Activated naive CD4-positive, alpha-beta T cell treated with anti-CD3 and anti-CD28 coated beads, Interleukin-2, amount 50 U/mL, for 16 hours (primary cell): ENCODE measurements around the gene MRPL20.
"Not testable (repeated sequence)": the region's sequence is repeated elsewhere in the genome, so short reads cannot be mapped to it uniquely, and the experiment has no call there.

Experiments used
- DNase-seq: peaks from one replicate; pipeline ENCODE4 v3.0.0-alpha.2; 2020

The MRPL20 gene

GRCh38 chr1:1425753-1426495 lies 18.8 kb upstream of the MRPL20 start:
- no peak for DNase-seq

- DNase-seq = no peak
These were observed 18.3 kb upstream of the MRPL20 start for GRCh38 chr1:1425426-1425752.

GRCh38 chr1:1424707-1425106 lies 17.6 kb upstream of the MRPL20 start:
- no peak for DNase-seq

GRCh38 chr1:1423245-1423597 lies 16.1 kb upstream of the MRPL20 start:
- DNase-seq = no peak

GRCh38 chr1:1422465-1423244 lies 15.6 kb upstream of the MRPL20 start:
- DNase-seq = no peak

- DNase-seq = no peak
These were observed 14.9 kb upstream of the MRPL20 start for GRCh38 chr1:1421907-1422464.

GRCh38 chr1:1421147-1421906 lies 14.2 kb upstream of the MRPL20 start, which contains the start of gene ANKRD65:
Gene ANKRD65, minus strand, starts transcription at chr1:1421276. Its CDS starts 271 bp downstream, at chr1:1421005.
- no peak for DNase-seq

GRCh38 chr1:1420654-1421141 lies 13.6 kb upstream of the MRPL20 start:
- DNase-seq = no peak

GRCh38 chr1:1419813-1420653 lies 12.9 kb upstream of the MRPL20 start:
- no peak for DNase-seq

GRCh38 chr1:1419363-1419812 lies 12.3 kb upstream of the MRPL20 start:
- no peak for DNase-seq

- no peak for DNase-seq
These were observed 11.6 kb upstream of the MRPL20 start for GRCh38 chr1:1418464-1419362.

- not testable (repeated sequence) for DNase-seq
These were observed 10.9 kb upstream of the MRPL20 start for GRCh38 chr1:1417825-1418463.

GRCh38 chr1:1417396-1417795 lies 10.3 kb upstream of the MRPL20 start:
- DNase-seq = not testable (repeated sequence)

GRCh38 chr1:1415751-1416150 lies 8.7 kb upstream of the MRPL20 start:
- no peak for DNase-seq

GRCh38 chr1:1412311-1412902 lies 5.3 kb upstream of the MRPL20 start:
- not testable (repeated sequence) for DNase-seq

GRCh38 chr1:1411626-1412025 lies 4.5 kb upstream of the MRPL20 start:
- DNase-seq = no peak

GRCh38 chr1:1410238-1410637 lies 3.1 kb upstream of the MRPL20 start:
- DNase-seq = not testable (repeated sequence)

- peak; percentile 30 for DNase-seq
These were observed 684 bp upstream of the MRPL20 start for GRCh38 chr1:1407636-1408318.

- no peak for DNase-seq
These were observed 832 bp downstream of the MRPL20 start for GRCh38 chr1:1406101-1406820.
